HG03565 (cell line): ENCODE measurements around the gene TMEFF2.

ENCODE experiments used
- ATAC-seq: cut with Tn5 transposase; IDR thresholded peaks from one replicate; pipeline ENCODE4 v1.9.1; 2021; ENCODE audit warnings: mild to moderate bottlenecking, moderate library complexity; ENCODE audit not compliant: unreplicated experiment

The TMEFF2 gene

GRCh38 chr2:191977754-191978153 lies 217.0 kb downstream of the TMEFF2 start:
- no peak for ATAC-seq

GRCh38 chr2:191976436-191976835 lies 218.3 kb downstream of the TMEFF2 start:
- no peak for ATAC-seq

GRCh38 chr2:191974676-191975075 lies 220.1 kb downstream of the TMEFF2 start:
- ATAC-seq = no peak

- ATAC-seq = no peak
Measured at GRCh38 chr2:191970867-191971266, 223.9 kb downstream of the TMEFF2 start.

GRCh38 chr2:191968120-191968519 lies 226.6 kb downstream of the TMEFF2 start:
- no peak for ATAC-seq

GRCh38 chr2:191965733-191966132 lies 229.0 kb downstream of the TMEFF2 start:
- no peak for ATAC-seq

- ATAC-seq = no peak
Measured at GRCh38 chr2:191961556-191961955, 233.2 kb downstream of the TMEFF2 start.

GRCh38 chr2:191959209-191959608 lies 235.5 kb downstream of the TMEFF2 start:
- ATAC-seq = no peak

- ATAC-seq = no peak
Measured at GRCh38 chr2:191957996-191958860, 236.5 kb downstream of the TMEFF2 start.

GRCh38 chr2:191954451-191954850 lies 240.3 kb downstream of the TMEFF2 start:
- no peak for ATAC-seq

GRCh38 chr2:191952515-191953270 lies 242.0 kb downstream of the TMEFF2 start:
- no peak for ATAC-seq

- ATAC-seq = no peak
Measured at GRCh38 chr2:191951832-191952231, 242.9 kb downstream of the TMEFF2 start.

GRCh38 chr2:191951376-191951775 lies 243.4 kb downstream of the TMEFF2 start:
- ATAC-seq = no peak

- no peak for ATAC-seq
Measured at GRCh38 chr2:191950132-191950874, 244.4 kb downstream of the TMEFF2 start.

GRCh38 chr2:191947235-191947634 lies 247.5 kb downstream of the TMEFF2 start:
- no peak for ATAC-seq

GRCh38 chr2:191946471-191947182 lies 248.1 kb downstream of the TMEFF2 start:
- ATAC-seq = no peak

- no peak for ATAC-seq
Measured at GRCh38 chr2:191945623-191946022, 249.1 kb downstream of the TMEFF2 start.

- ATAC-seq = no peak
Measured at GRCh38 chr2:191942739-191943103, 252.0 kb downstream of the TMEFF2 start.

- ATAC-seq = no peak
Measured at GRCh38 chr2:191942090-191942738, 252.5 kb downstream of the TMEFF2 start.

GRCh38 chr2:191941376-191941929 lies 253.3 kb downstream of the TMEFF2 start:
- no peak for ATAC-seq
